Measurements from ENCODE around the gene OR52I2. TPM values are rescaled to one million over a fixed set of nuclear protein-coding genes. Genes with fewer than 3 reads are reported as not detected.

OR52I2 gene
- total and polyA plus RNA-seq, 9 donors = not detected

GRCh38 chr11:4559527-4560440, 21.8 kb upstream of the OR52I2 start:
- Histone ChIP-seq H3K4me3 (no peak overlapping the region), H3K4me1 (ENCODE audit: insufficient read depth) (no peaks in the 10 kb centered on the region), H3K36me3 (no peaks in the 10 kb centered on the region), H3K9me3 (no peaks in the 10 kb centered on the region), H3K27ac (no peak overlapping the region), H3K27me3 (no peaks in the 10 kb centered on the region)
- TF ChIP-seq EP300 (IDR thresholded peaks at IDR 0.05) (no peak), POLR2A (IDR thresholded peaks at IDR 0.05) (no peak), CTCF (IDR thresholded peaks at IDR 0.05) (no peak)
- WGBS, 3 donors = 58 to 72% (median 62%) methylated on average over 8 of the region's 8 CpGs
- no peak for DNase-seq
- intact Hi-C loops (cut with DNase I) = no loop called here

GRCh38 chr11:4560467-4560866, 21.1 kb upstream of the OR52I2 start:
- 89 to 100% (median 100%) methylated on average over 1 of the region's 1 CpG for WGBS, 3 donors
- no peaks in the 10 kb centered on the region for H3K36me3 ChIP-seq

GRCh38 chr11:4565371-4565770, 16.2 kb upstream of the OR52I2 start:
- Histone ChIP-seq H3K4me1 (ENCODE audit: insufficient read depth) (no peaks in the 10 kb centered on the region), H3K27me3 (no peaks in the 10 kb centered on the region), H3K9me3 (no peaks in the 10 kb centered on the region), H3K27ac (no peak overlapping the region), H3K36me3 (no peaks in the 10 kb centered on the region), H3K4me3 (no peak overlapping the region)
- TF ChIP-seq EP300 (IDR thresholded peaks at IDR 0.05) (no peak), POLR2A (IDR thresholded peaks at IDR 0.05) (no peak), CTCF (IDR thresholded peaks at IDR 0.05) (no peak)
- no peak for DNase-seq
- intact Hi-C loops (cut with DNase I) = no loop called here
- 87 to 93% (median 89%) methylated on average over 3 of the region's 3 CpGs for WGBS, 3 donors

More at GRCh38 chr11:4560467-4560866, 21.1 kb upstream of the OR52I2 start:
- Histone ChIP-seq H3K27me3 (no peaks in the 10 kb centered on the region), H3K4me3 (no peak overlapping the region), H3K9me3 (no peaks in the 10 kb centered on the region), H3K4me1 (ENCODE audit: insufficient read depth) (no peaks in the 10 kb centered on the region), H3K27ac (no peak overlapping the region)
- intact Hi-C loops (cut with DNase I) = no loop called here
- TF ChIP-seq CTCF (IDR thresholded peaks at IDR 0.05) (no peak), EP300 (IDR thresholded peaks at IDR 0.05) (no peak), POLR2A (IDR thresholded peaks at IDR 0.05) (no peak)
- no peak for DNase-seq

- WGBS, 3 donors = 93 to 94% (median 94%) methylated on average over 18 of the region's 18 CpGs
- no peak for TF ChIP-seq POLR2A (IDR thresholded peaks at IDR 0.05)
- TF ChIP-seq CTCF (IDR thresholded peaks at IDR 0.05) = no peak
- TF ChIP-seq EP300 (IDR thresholded peaks at IDR 0.05) = no peak
- no peak for DNase-seq
- intact Hi-C loops (cut with DNase I) = no loop called here
- Histone ChIP-seq H3K27ac (no peak overlapping the region), H3K27me3 (no peaks in the 10 kb centered on the region), H3K4me1 (ENCODE audit: insufficient read depth) (no peaks in the 10 kb centered on the region), H3K9me3 (no peaks in the 10 kb centered on the region), H3K4me3 (no peak overlapping the region), H3K36me3 (no peaks in the 10 kb centered on the region)
Measured at GRCh38 chr11:4569075-4569474, 12.5 kb upstream of the OR52I2 start.

Data from ovary (tissue), 9 donors.